ENCODE results near the gene PCDH15.

- TF ChIP-seq, protein P1, sequence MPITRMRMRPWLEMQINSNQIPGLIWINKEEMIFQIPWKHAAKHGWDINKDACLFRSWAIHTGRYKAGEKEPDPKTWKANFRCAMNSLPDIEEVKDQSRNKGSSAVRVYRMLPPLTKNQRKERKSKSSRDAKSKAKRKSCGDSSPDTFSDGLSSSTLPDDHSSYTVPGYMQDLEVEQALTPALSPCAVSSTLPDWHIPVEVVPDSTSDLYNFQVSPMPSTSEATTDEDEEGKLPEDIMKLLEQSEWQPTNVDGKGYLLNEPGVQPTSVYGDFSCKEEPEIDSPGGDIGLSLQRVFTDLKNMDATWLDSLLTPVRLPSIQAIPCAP (CRISPR knock-in tag; IDR thresholded peaks at IDR 0.05): no peak
- TF ChIP-seq NR2C2 (CRISPR knock-in tag; IDR thresholded peaks at IDR 0.05) (no peak), ZNF138 (CRISPR knock-in tag; conservative IDR thresholded peaks at IDR 0.05) (no peak), CREM (CRISPR knock-in tag; IDR thresholded peaks at IDR 0.05) (no peak), CTCF (IDR thresholded peaks at IDR 0.05) (no peak), ZNF232 (CRISPR knock-in tag; IDR thresholded peaks at IDR 0.05) (no peak), MAX (CRISPR knock-in tag; IDR thresholded peaks at IDR 0.05) (no peak), ZNF416 (CRISPR knock-in tag; IDR thresholded peaks at IDR 0.05) (no peak), IRF2 (CRISPR knock-in tag; IDR thresholded peaks at IDR 0.05; ENCODE audit: borderline replicate concordance, low read depth) (no peak)
These were observed 247.0 kb downstream of the PCDH15 start for GRCh38 chr10:54554028-54554427.

All from WTC11 (cell line).